Measurements from ENCODE around the gene ZNF175.
A peak's percentile ranks its signal among the peaks of the same experiment; 100 is the strongest.

ZNF175 gene

GRCh38 chr19:51590441-51590840 is 19.4 kb downstream of the ZNF175 start:
- H3K27me3 ChIP-seq (ENCODE audit: insufficient read depth, poor library complexity, severe bottlenecking), result no peaks in the 10 kb centered on the region
- TF ChIP-seq CTCF (IDR thresholded peaks at IDR 0.05; ENCODE audit: insufficient read depth, low read length) (no peak), REST (IDR thresholded peaks at IDR 0.05; ENCODE audit: insufficient replicate concordance, low read depth) (no peak), SPI1 (IDR thresholded peaks at IDR 0.05; ENCODE audit: borderline replicate concordance, low read depth) (no peak), GABPA (IDR thresholded peaks at IDR 0.05; ENCODE audit: low read depth) (no peak), POLR2AphosphoS5 (IDR thresholded peaks at IDR 0.05; ENCODE audit: low read depth) (no peak)
- H3K27ac ChIP-seq (replicated peaks), result no peak overlapping the region
- H3K4me3 ChIP-seq (replicated peaks; ENCODE audit: insufficient read depth, low read length), result no peak overlapping the region
- no peak for DNase-seq (ENCODE audit: low read depth in 1 of 2, low spot score in 1 of 2)

- Histone ChIP-seq H3K4me3 (replicated peaks; ENCODE audit: insufficient read depth, low read length) (no peak overlapping the region), H3K27ac (replicated peaks) (no peak overlapping the region), H3K27me3 (ENCODE audit: insufficient read depth, poor library complexity, severe bottlenecking) (no peaks in the 10 kb centered on the region)
- TF ChIP-seq GABPA (IDR thresholded peaks at IDR 0.05; ENCODE audit: low read depth), result no peak
- TF ChIP-seq POLR2AphosphoS5 (IDR thresholded peaks at IDR 0.05; ENCODE audit: low read depth), result no peak
- no peak for TF ChIP-seq SPI1 (IDR thresholded peaks at IDR 0.05; ENCODE audit: borderline replicate concordance, low read depth)
- TF ChIP-seq REST (IDR thresholded peaks at IDR 0.05; ENCODE audit: insufficient replicate concordance, low read depth), result no peak
- no peak for TF ChIP-seq CTCF (IDR thresholded peaks at IDR 0.05; ENCODE audit: insufficient read depth, low read length)
- DNase-seq (ENCODE audit: low read depth in 1 of 2, low spot score in 1 of 2), result no peak
Observed at GRCh38 chr19:51592521-51592920, 21.4 kb downstream of the ZNF175 start.

GRCh38 chr19:51593138-51593890 is 22.2 kb downstream of the ZNF175 start:
- TF ChIP-seq POLR2AphosphoS5 (IDR thresholded peaks at IDR 0.05; ENCODE audit: low read depth) (no peak), GABPA (IDR thresholded peaks at IDR 0.05; ENCODE audit: low read depth) (no peak)
- no peak overlapping the region for H3K27ac ChIP-seq (replicated peaks)
- DNase-seq (ENCODE audit: low read depth in 1 of 2, low spot score in 1 of 2), result no peak
- H3K4me3 ChIP-seq (replicated peaks; ENCODE audit: insufficient read depth, low read length), result peak overlapping the region; percentile 63
- H3K27me3 ChIP-seq (ENCODE audit: insufficient read depth, poor library complexity, severe bottlenecking), result no peaks in the 10 kb centered on the region

GRCh38 chr19:51593969-51594773 is 23.1 kb downstream of the ZNF175 start:
- TF ChIP-seq SPI1 (IDR thresholded peaks at IDR 0.05; ENCODE audit: borderline replicate concordance, low read depth) (no peak), GABPA (IDR thresholded peaks at IDR 0.05; ENCODE audit: low read depth) (peak; percentile 46; the same call in 1 of the 2 replicates), POLR2AphosphoS5 (IDR thresholded peaks at IDR 0.05; ENCODE audit: low read depth) (peak; percentile 49; the same call in 1 of the 2 replicates), CTCF (IDR thresholded peaks at IDR 0.05; ENCODE audit: insufficient read depth, low read length) (no peak), REST (IDR thresholded peaks at IDR 0.05; ENCODE audit: insufficient replicate concordance, low read depth) (peak; percentile 17)
- Histone ChIP-seq H3K27ac (replicated peaks) (peak overlapping the region; percentile 44), H3K4me3 (replicated peaks; ENCODE audit: insufficient read depth, low read length) (peak overlapping the region; percentile 63), H3K27me3 (ENCODE audit: insufficient read depth, poor library complexity, severe bottlenecking) (no peaks in the 10 kb centered on the region)
- DNase-seq (ENCODE audit: low read depth in 1 of 2, low spot score in 1 of 2), result peak; percentile 93 to 98
